Activated T-cell treated with anti-CD3 and anti-CD28 coated beads, Interleukin-2, amount 50 U/mL, for 72 hours (primary cell): Measurements from ENCODE around the gene VASP. TPM values are rescaled to one million over a fixed set of nuclear protein-coding genes. Genes with fewer than 3 reads are reported as not detected.

Experiments
- ATAC-seq, 2 donors: fragments of 150-1000 bp; cut with Tn5 transposase; replicated peaks in 1 of 2; 2 replicates each; pipeline ENCODE4 v1.10.0; 2021; ENCODE audit warnings: moderate library complexity in 2 of 2, mild to moderate bottlenecking in 1 of 2
- DNase-seq, 2 donors: peaks; one replicate each; pipeline ENCODE4 v3.0.0; 2021 to 2022; ENCODE audit warnings: mixed read lengths in 1 of 2
- H3K27ac Mint-ChIP-seq: one replicate; pipeline ENCODE4 v1.8.0; 2022; ENCODE audit warnings: mild to moderate bottlenecking, moderate library complexity, mixed read lengths
- H3K27me3 Mint-ChIP-seq: one replicate; pipeline ENCODE4 v1.8.0; 2022; ENCODE audit warnings: low read depth, mixed read lengths
- H3K36me3 Mint-ChIP-seq, 2 donors: one replicate each; pipeline ENCODE4 v1.8.0; 2022; ENCODE audit warnings: mixed read lengths in 2 of 2, mild to moderate bottlenecking in 1 of 2; ENCODE audit not compliant: insufficient read depth in 2 of 2
- H3K4me1 Mint-ChIP-seq: one replicate; pipeline ENCODE4 v1.8.0; 2022; ENCODE audit warnings: low read depth, mixed read lengths
- H3K4me3 Mint-ChIP-seq, 2 donors: one replicate each; pipeline ENCODE4 v1.8.0; 2022; ENCODE audit warnings: mild to moderate bottlenecking in 2 of 2, mixed read lengths in 2 of 2, moderate library complexity in 2 of 2
- H3K9me3 Mint-ChIP-seq, 2 donors: one replicate each; pipeline ENCODE4 v1.8.0; 2022; ENCODE audit warnings: mixed read lengths in 2 of 2
- total RNA-seq, 2 donors: library from RNA; stranded (reverse); gene quantifications; one replicate each; pipeline ENCODE4 v1.2.3, GENCODE V29; 2022

Gene VASP
- 100 to 1,000 TPM; 120 to 133 TPM for total RNA-seq

- ATAC-seq, result peak; percentile 68 to 70
- H3K4me1 Mint-ChIP-seq, result peaks cover 42% of the 10 kb centered on the region
- H3K36me3 Mint-ChIP-seq, result peaks cover 4 to 6% of the 10 kb centered on the region in 2 donors
- no peaks in the 10 kb centered on the region for H3K27me3 Mint-ChIP-seq
- peak within 1 kb of the TSS; percentile 98 to 99 for H3K4me3 Mint-ChIP-seq
- no peaks in the 10 kb centered on the region for H3K9me3 Mint-ChIP-seq
- DNase-seq, result peak; percentile 93 to 95
- peak within 1 kb of the TSS; percentile 96 for H3K27ac Mint-ChIP-seq
These were observed at the start of gene VASP for GRCh38 chr19:45506989-45507871. Gene VASP (plus strand): TSS chr19:45507479. CDS start chr19:45507772, 293 bp downstream.

GRCh38 chr19:45457776-45458175 is 49.5 kb upstream of the VASP start:
- Mint-ChIP-seq H3K9me3 (no peaks in the 10 kb centered on the region), H3K4me1 (peaks cover 21% of the 10 kb centered on the region), H3K27ac (no peak overlapping the region), H3K27me3 (no peaks in the 10 kb centered on the region), H3K36me3 (no peaks in the 10 kb centered on the region), H3K4me3 (no peak overlapping the region)
- DNase-seq (no peak), ATAC-seq (no peak)

- no peak overlapping the region for H3K27ac Mint-ChIP-seq
- no peaks in the 10 kb centered on the region for H3K27me3 Mint-ChIP-seq
- peaks cover 8% of the 10 kb centered on the region for H3K4me1 Mint-ChIP-seq
- H3K9me3 Mint-ChIP-seq, result no peaks in the 10 kb centered on the region
- H3K36me3 Mint-ChIP-seq, result no peaks in the 10 kb centered on the region
- ATAC-seq, result no peak
- H3K4me3 Mint-ChIP-seq, result no peak overlapping the region
- DNase-seq, result no peak
These were observed 46.4 kb upstream of the VASP start for GRCh38 chr19:45460807-45461347.

GRCh38 chr19:45462174-45462573 is 45.1 kb upstream of the VASP start:
- H3K4me3 Mint-ChIP-seq, result no peak overlapping the region
- H3K36me3 Mint-ChIP-seq, result no peaks in the 10 kb centered on the region
- H3K27me3 Mint-ChIP-seq, result no peaks in the 10 kb centered on the region
- H3K9me3 Mint-ChIP-seq, result no peaks in the 10 kb centered on the region
- DNase-seq (no peak), ATAC-seq (no peak)
- H3K4me1 Mint-ChIP-seq, result peaks cover 3% of the 10 kb centered on the region
- H3K27ac Mint-ChIP-seq, result no peak overlapping the region

- Mint-ChIP-seq H3K36me3 (no peaks in the 10 kb centered on the region), H3K4me1 (peaks cover 10% of the 10 kb centered on the region), H3K27ac (no peak overlapping the region), H3K9me3 (no peaks in the 10 kb centered on the region), H3K4me3 (no peak overlapping the region), H3K27me3 (no peaks in the 10 kb centered on the region)
- ATAC-seq (no peak), DNase-seq (no peak)
These were observed 44.0 kb upstream of the VASP start for GRCh38 chr19:45463241-45463640.

- peaks cover 16% of the 10 kb centered on the region for H3K4me1 Mint-ChIP-seq
- no peaks in the 10 kb centered on the region for H3K36me3 Mint-ChIP-seq
- no peaks in the 10 kb centered on the region for H3K27me3 Mint-ChIP-seq
- no peaks in the 10 kb centered on the region for H3K9me3 Mint-ChIP-seq
- H3K27ac Mint-ChIP-seq, result no peak overlapping the region
- ATAC-seq, result no peak
- H3K4me3 Mint-ChIP-seq, result no peak overlapping the region
- DNase-seq, result no peak
These were observed 43.0 kb upstream of the VASP start for GRCh38 chr19:45464274-45464673.

GRCh38 chr19:45464852-45465441 is 42.3 kb upstream of the VASP start:
- peaks cover 21% of the 10 kb centered on the region for H3K4me1 Mint-ChIP-seq
- no peak for ATAC-seq
- no peak overlapping the region for H3K27ac Mint-ChIP-seq
- no peak overlapping the region for H3K4me3 Mint-ChIP-seq
- no peak for DNase-seq
- H3K27me3 Mint-ChIP-seq, result no peaks in the 10 kb centered on the region
- H3K9me3 Mint-ChIP-seq, result no peaks in the 10 kb centered on the region
- no peaks in the 10 kb centered on the region for H3K36me3 Mint-ChIP-seq

GRCh38 chr19:45467115-45467455 is 40.2 kb upstream of the VASP start:
- H3K9me3 Mint-ChIP-seq, result no peaks in the 10 kb centered on the region
- H3K36me3 Mint-ChIP-seq, result no peaks in the 10 kb centered on the region
- no peak overlapping the region for H3K27ac Mint-ChIP-seq
- ATAC-seq (no peak), DNase-seq (no peak)
- peak overlapping the region; percentile 95 to 97 for H3K4me3 Mint-ChIP-seq
- H3K4me1 Mint-ChIP-seq, result peaks cover 35% of the 10 kb centered on the region
- H3K27me3 Mint-ChIP-seq, result peaks cover 7% of the 10 kb centered on the region

GRCh38 chr19:45467456-45468158 is 39.7 kb upstream of the VASP start, which contains the start of gene FOSB:
Gene FOSB (plus strand): TSS chr19:45467996. CDS start chr19:45468587, 591 bp downstream.
- Mint-ChIP-seq H3K36me3 (no peaks in the 10 kb centered on the region), H3K27ac (peak within 1 kb of the TSS; percentile 94), H3K4me1 (peaks cover 36% of the 10 kb centered on the region), H3K4me3 (peak within 1 kb of the TSS; percentile 95 to 97), H3K27me3 (peaks cover 13% of the 10 kb centered on the region), H3K9me3 (no peaks in the 10 kb centered on the region)
- ATAC-seq (peak; percentile 28 to 36), DNase-seq (peak; percentile 95)

GRCh38 chr19:45468159-45468651 is 39.1 kb upstream of the VASP start:
- peaks cover 41% of the 10 kb centered on the region for H3K4me1 Mint-ChIP-seq
- DNase-seq, result peak; percentile 39 to 42
- H3K9me3 Mint-ChIP-seq, result no peaks in the 10 kb centered on the region
- peaks cover 0 to 3% of the 10 kb centered on the region in 2 donors for H3K36me3 Mint-ChIP-seq
- peak overlapping the region; percentile 95 to 97 for H3K4me3 Mint-ChIP-seq
- peak overlapping the region; percentile 94 for H3K27ac Mint-ChIP-seq
- ATAC-seq, result peak; percentile 4
- peaks cover 18% of the 10 kb centered on the region for H3K27me3 Mint-ChIP-seq

- Mint-ChIP-seq H3K36me3 (peaks cover 0 to 3% of the 10 kb centered on the region in 2 donors), H3K27me3 (peaks cover 18% of the 10 kb centered on the region), H3K9me3 (no peaks in the 10 kb centered on the region), H3K4me3 (peak overlapping the region; percentile 95 to 97), H3K27ac (peak overlapping the region; percentile 94), H3K4me1 (peaks cover 41% of the 10 kb centered on the region)
- DNase-seq (no peak), ATAC-seq (peak; percentile 49 to 58)
These were observed 38.5 kb upstream of the VASP start for GRCh38 chr19:45468803-45469131.

- Mint-ChIP-seq H3K36me3 (peaks cover 0 to 3% of the 10 kb centered on the region in 2 donors), H3K4me1 (peaks cover 41% of the 10 kb centered on the region), H3K4me3 (peak overlapping the region; percentile 95 to 97), H3K9me3 (no peaks in the 10 kb centered on the region), H3K27ac (peak overlapping the region; percentile 89), H3K27me3 (peaks cover 18% of the 10 kb centered on the region)
- ATAC-seq (peak; percentile 79 to 83), DNase-seq (peak; percentile 95 to 96)
These were observed 37.9 kb upstream of the VASP start for GRCh38 chr19:45469132-45469944.
